ENCODE data around the gene SLC10A3.

DNA sequence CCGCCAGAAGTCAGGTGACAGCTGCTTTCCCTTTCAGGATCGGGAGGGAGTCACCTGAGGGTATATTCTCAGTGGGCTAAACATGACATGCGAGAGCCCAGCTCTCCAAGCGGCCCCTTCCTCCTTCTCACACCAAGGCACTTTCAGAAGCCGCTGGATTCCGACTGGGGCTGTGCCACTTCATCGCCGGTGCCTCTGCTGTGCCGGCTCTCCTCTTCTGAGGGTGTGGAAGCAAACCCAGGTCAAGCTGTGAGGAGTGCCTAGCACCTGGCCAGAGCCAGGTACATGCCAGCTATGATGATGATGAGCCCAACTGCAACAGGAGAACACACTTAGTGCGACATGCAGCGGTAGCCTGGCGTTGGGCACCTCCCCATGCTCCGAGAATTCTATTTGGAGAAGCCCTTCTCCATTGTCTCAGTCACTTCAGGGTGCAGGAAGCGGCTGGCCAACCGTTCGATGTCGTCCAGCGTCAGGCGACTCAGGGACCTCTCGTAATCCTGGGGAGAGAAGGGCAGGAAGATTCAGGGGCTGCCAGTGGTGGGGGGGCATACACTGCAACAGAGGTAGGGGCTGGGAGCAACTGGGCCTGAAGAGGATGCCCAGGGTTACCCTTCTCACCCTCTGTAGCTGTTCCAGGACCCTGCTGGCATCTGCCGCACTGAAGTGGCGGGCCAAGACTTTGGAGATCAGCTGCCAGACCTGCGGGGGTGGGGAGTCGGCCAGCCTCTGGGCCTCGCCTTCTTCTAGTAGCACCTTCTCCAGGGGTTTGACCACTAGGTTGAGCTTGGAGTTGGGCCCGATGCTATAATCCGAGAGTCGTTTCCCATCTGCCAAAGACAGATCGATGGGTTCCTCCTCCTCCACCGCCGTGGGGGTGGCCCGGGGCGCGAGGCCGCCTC, 5.0 kb downstream of the SLC10A3 start:
- TF ChIP-seq CTCF (IDR thresholded peaks at IDR 0.05) (no peak), POLR2A (IDR thresholded peaks at IDR 0.05) (no peak)
